ENCODE data around the gene ABCD4. TPM values are rescaled to one million over a fixed set of nuclear protein-coding genes. Genes with fewer than 3 reads are reported as not detected.
"Not testable (repeated sequence)": the region's sequence is repeated elsewhere in the genome, so short reads cannot be mapped to it uniquely, and the experiment has no call there.

Gene ABCD4
- total RNA-seq, 4 donors from 2014 or later: 45.2 to 79.5 (median 62.0) TPM

- no peaks in the 10 kb centered on the region for H3K4me1 ChIP-seq
- intact Hi-C loops (cut with DNase I): no loop called here
- no peaks in the 10 kb centered on the region for H3K9me3 ChIP-seq
- H3K27ac ChIP-seq: no peak within 1 kb of the TSS
- DNase-seq: no peak
- no peak within 1 kb of the TSS for H3K4me3 ChIP-seq (replicated peaks in 1 of 3)
- no peak for TF ChIP-seq POLR2A (IDR thresholded peaks at IDR 0.05)
- no peak for TF ChIP-seq CTCF (IDR thresholded peaks at IDR 0.05)
- no peaks in the 10 kb centered on the region for H3K36me3 ChIP-seq
- WGBS, 2 donors: 49 to 56% methylated on average over 8 to 12 of the region's 12 CpGs
- H3K27me3 ChIP-seq: no peaks in the 10 kb centered on the region
Observed at GRCh38 chr14:74348241-74348734, 45.6 kb upstream of the ABCD4 start, which contains the start of gene VRTN. Gene VRTN (plus strand): TSS chr14:74348471. CDS start chr14:74356784, 8,313 bp downstream.

GRCh38 chr14:74347795-74348100 lies 45.0 kb upstream of the ABCD4 start:
- Histone ChIP-seq H3K27ac (no peak overlapping the region), H3K9me3 (no peaks in the 10 kb centered on the region), H3K36me3 (no peaks in the 10 kb centered on the region), H3K27me3 (no peaks in the 10 kb centered on the region), H3K4me1 (no peaks in the 10 kb centered on the region), H3K4me3 (replicated peaks in 1 of 3) (no peak overlapping the region)
- 43 to 75% methylated on average over 1 of the region's 1 CpG for WGBS, 2 donors
- intact Hi-C loops (cut with DNase I): no loop called here
- TF ChIP-seq POLR2A (IDR thresholded peaks at IDR 0.05) (no peak), CTCF (IDR thresholded peaks at IDR 0.05) (no peak)
- DNase-seq: no peak

GRCh38 chr14:74347097-74347794 lies 44.5 kb upstream of the ABCD4 start:
- H3K9me3 ChIP-seq: no peaks in the 10 kb centered on the region
- no peak for DNase-seq
- no peaks in the 10 kb centered on the region for H3K4me1 ChIP-seq
- no peaks in the 10 kb centered on the region for H3K27me3 ChIP-seq
- H3K4me3 ChIP-seq (replicated peaks in 1 of 3): no peak overlapping the region
- 73 to 75% methylated on average over 7 of the region's 7 CpGs for WGBS, 2 donors
- intact Hi-C loops (cut with DNase I): no loop called here
- no peak overlapping the region for H3K27ac ChIP-seq
- no peaks in the 10 kb centered on the region for H3K36me3 ChIP-seq
- TF ChIP-seq POLR2A (IDR thresholded peaks at IDR 0.05) (no peak), CTCF (IDR thresholded peaks at IDR 0.05) (no peak)

GRCh38 chr14:74346341-74346740 lies 43.6 kb upstream of the ABCD4 start:
- no peaks in the 10 kb centered on the region for H3K27me3 ChIP-seq
- no peaks in the 10 kb centered on the region for H3K36me3 ChIP-seq
- no peaks in the 10 kb centered on the region for H3K9me3 ChIP-seq
- no peak overlapping the region for H3K27ac ChIP-seq
- 75 to 86% methylated on average over 2 of the region's 2 CpGs for WGBS, 2 donors
- DNase-seq: no peak
- TF ChIP-seq POLR2A (IDR thresholded peaks at IDR 0.05) (no peak), CTCF (IDR thresholded peaks at IDR 0.05) (no peak)
- H3K4me3 ChIP-seq (replicated peaks in 1 of 3): no peak overlapping the region
- no peaks in the 10 kb centered on the region for H3K4me1 ChIP-seq
- intact Hi-C loops (cut with DNase I): no loop called here

GRCh38 chr14:74333909-74334308 lies 31.2 kb upstream of the ABCD4 start:
- WGBS, 2 donors: 86 to 96% methylated on average over 4 of the region's 4 CpGs
- no peaks in the 10 kb centered on the region for H3K4me1 ChIP-seq
- no peaks in the 10 kb centered on the region for H3K36me3 ChIP-seq
- no peak overlapping the region for H3K4me3 ChIP-seq (replicated peaks in 1 of 3)
- H3K9me3 ChIP-seq: no peaks in the 10 kb centered on the region
- no peak for TF ChIP-seq POLR2A (IDR thresholded peaks at IDR 0.05)
- no peak for TF ChIP-seq CTCF (IDR thresholded peaks at IDR 0.05)
- DNase-seq: no peak
- no peaks in the 10 kb centered on the region for H3K27me3 ChIP-seq
- intact Hi-C loops (cut with DNase I): no loop called here
- H3K27ac ChIP-seq: no peak overlapping the region

GRCh38 chr14:74329950-74330552 lies 27.3 kb upstream of the ABCD4 start:
- H3K9me3 ChIP-seq; H3K4me3 ChIP-seq (replicated peaks in 1 of 3); DNase-seq; H3K27ac ChIP-seq; H3K27me3 ChIP-seq; H3K4me1 ChIP-seq; intact Hi-C loops (cut with DNase I); H3K36me3 ChIP-seq: not testable (repeated sequence)
- 59 to 61% methylated on average over 9 of the region's 9 CpGs for WGBS, 2 donors

All from thyroid gland (tissue), 4 donors.